ENCODE data around the gene RHOG. TPM values are rescaled to one million over a fixed set of nuclear protein-coding genes. Genes with fewer than 3 reads are reported as not detected.

Gene RHOG
- total RNA-seq, 1 experiment from 2014 or later: 33.6 TPM

DNA sequence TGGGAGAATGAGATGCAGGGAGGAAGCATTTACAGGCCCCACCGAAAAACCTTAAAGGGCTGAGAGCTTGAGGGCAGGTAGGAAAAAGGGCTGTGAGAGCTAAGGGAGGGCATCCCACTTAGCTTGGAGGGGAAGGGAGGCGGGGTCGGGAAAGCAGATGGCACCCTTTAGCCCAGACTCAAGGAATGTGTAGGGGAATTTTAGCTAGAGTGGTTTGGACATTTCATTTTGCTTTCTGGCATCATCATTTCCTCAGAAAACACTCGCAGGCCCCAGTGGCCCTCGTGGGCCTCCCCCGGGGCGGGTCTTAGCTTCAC is 13.9 kb upstream of the RHOG start:
- peaks cover 37% of the 10 kb centered on the region for H3K4me1 Mint-ChIP-seq
- POLR2A ChIA-PET: interaction anchor here (0.8 to 2.1 kb wide), 4 partner anchors 14 to 212 kb away, joined by 3 to 17 read pairs (median 6); partner anchors contain the start of gene RHOG

DNA sequence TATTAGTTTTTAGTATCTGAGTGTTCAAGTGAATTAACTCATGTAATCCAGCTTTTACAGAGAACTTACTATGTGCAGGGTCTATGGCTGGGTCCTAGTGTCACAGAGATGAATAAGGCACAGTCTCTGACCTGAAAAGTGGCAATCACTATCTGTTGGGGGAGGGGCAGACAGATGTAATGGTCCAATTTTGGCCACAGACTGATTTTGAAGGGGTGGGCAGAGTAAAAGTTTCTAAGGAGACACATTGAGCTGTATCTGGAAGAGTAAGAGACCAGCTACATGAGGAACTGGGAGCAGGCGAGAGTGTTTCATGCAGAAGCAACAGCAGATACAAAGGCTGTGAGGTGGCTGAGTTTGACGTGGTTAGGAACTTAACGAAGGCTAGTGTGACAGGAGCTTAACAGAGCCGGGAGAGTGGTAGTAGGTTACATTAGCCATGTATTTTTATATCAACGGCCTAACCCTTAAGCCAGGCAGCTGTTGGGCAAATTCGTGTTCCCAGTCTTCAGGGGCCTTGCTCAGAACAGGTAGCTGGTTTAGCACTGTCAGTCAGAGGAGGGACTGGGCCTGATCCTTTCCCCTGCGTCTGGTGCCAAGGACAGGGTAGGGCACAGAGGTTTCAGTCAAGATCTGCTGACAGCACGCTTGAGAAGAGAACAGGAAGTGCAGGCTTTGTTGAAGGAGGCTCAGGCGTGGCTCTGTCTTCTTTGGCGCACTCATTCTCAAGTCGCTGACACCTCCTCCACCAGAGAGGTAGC is 13.3 kb upstream of the RHOG start:
- peaks cover 32% of the 10 kb centered on the region for H3K4me1 Mint-ChIP-seq
- peaks cover 26% of the 10 kb centered on the region for H3K27me3 Mint-ChIP-seq (ENCODE audit: low read depth)
- H3K36me3 Mint-ChIP-seq: no peaks in the 10 kb centered on the region
- H3K9me3 Mint-ChIP-seq: no peaks in the 10 kb centered on the region
- TF ChIP-seq SMAD4 (CRISPR knock-in tag; IDR thresholded peaks at IDR 0.05) (no peak), ZNF671 (CRISPR knock-in tag; IDR thresholded peaks at IDR 0.05) (no peak), CREB1 (CRISPR knock-in tag; IDR thresholded peaks at IDR 0.05) (no peak), TCF7 (CRISPR knock-in tag; IDR thresholded peaks at IDR 0.05; ENCODE audit: low read depth) (no peak), KAT7 (CRISPR knock-in tag; IDR thresholded peaks at IDR 0.05; ENCODE audit: borderline replicate concordance) (no peak), CBFB (CRISPR knock-in tag; IDR thresholded peaks at IDR 0.05; ENCODE audit: low read depth) (no peak), ZNF219 (CRISPR knock-in tag; IDR thresholded peaks at IDR 0.05; ENCODE audit: borderline replicate concordance) (no peak), SMAD3 (CRISPR knock-in tag; IDR thresholded peaks at IDR 0.05; ENCODE audit: borderline replicate concordance) (no peak)
- TF ChIP-seq, protein P1, sequence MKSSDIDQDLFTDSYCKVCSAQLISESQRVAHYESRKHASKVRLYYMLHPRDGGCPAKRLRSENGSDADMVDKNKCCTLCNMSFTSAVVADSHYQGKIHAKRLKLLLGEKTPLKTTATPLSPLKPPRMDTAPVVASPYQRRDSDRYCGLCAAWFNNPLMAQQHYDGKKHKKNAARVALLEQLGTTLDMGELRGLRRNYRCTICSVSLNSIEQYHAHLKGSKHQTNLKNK (CRISPR knock-in tag; IDR thresholded peaks at IDR 0.05): no peak
- TF ChIP-seq, protein P2, sequence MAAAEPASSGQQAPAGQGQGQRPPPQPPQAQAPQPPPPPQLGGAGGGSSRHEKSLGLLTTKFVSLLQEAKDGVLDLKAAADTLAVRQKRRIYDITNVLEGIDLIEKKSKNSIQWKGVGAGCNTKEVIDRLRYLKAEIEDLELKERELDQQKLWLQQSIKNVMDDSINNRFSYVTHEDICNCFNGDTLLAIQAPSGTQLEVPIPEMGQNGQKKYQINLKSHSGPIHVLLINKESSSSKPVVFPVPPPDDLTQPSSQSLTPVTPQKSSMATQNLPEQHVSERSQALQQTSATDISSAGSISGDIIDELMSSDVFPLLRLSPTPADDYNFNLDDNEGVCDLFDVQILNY (CRISPR knock-in tag; IDR thresholded peaks at IDR 0.05): no peak
- TF ChIP-seq, protein P3, sequence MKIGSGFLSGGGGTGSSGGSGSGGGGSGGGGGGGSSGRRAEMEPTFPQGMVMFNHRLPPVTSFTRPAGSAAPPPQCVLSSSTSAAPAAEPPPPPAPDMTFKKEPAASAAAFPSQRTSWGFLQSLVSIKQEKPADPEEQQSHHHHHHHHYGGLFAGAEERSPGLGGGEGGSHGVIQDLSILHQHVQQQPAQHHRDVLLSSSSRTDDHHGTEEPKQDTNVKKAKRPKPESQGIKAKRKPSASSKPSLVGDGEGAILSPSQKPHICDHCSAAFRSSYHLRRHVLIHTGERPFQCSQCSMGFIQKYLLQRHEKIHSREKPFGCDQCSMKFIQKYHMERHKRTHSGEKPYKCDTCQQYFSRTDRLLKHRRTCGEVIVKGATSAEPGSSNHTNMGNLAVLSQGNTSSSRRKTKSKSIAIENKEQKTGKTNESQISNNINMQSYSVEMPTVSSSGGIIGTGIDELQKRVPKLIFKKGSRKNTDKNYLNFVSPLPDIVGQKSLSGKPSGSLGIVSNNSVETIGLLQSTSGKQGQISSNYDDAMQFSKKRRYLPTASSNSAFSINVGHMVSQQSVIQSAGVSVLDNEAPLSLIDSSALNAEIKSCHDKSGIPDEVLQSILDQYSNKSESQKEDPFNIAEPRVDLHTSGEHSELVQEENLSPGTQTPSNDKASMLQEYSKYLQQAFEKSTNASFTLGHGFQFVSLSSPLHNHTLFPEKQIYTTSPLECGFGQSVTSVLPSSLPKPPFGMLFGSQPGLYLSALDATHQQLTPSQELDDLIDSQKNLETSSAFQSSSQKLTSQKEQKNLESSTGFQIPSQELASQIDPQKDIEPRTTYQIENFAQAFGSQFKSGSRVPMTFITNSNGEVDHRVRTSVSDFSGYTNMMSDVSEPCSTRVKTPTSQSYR (CRISPR knock-in tag; IDR thresholded peaks at IDR 0.05): no peak
- TF ChIP-seq, protein P4, sequence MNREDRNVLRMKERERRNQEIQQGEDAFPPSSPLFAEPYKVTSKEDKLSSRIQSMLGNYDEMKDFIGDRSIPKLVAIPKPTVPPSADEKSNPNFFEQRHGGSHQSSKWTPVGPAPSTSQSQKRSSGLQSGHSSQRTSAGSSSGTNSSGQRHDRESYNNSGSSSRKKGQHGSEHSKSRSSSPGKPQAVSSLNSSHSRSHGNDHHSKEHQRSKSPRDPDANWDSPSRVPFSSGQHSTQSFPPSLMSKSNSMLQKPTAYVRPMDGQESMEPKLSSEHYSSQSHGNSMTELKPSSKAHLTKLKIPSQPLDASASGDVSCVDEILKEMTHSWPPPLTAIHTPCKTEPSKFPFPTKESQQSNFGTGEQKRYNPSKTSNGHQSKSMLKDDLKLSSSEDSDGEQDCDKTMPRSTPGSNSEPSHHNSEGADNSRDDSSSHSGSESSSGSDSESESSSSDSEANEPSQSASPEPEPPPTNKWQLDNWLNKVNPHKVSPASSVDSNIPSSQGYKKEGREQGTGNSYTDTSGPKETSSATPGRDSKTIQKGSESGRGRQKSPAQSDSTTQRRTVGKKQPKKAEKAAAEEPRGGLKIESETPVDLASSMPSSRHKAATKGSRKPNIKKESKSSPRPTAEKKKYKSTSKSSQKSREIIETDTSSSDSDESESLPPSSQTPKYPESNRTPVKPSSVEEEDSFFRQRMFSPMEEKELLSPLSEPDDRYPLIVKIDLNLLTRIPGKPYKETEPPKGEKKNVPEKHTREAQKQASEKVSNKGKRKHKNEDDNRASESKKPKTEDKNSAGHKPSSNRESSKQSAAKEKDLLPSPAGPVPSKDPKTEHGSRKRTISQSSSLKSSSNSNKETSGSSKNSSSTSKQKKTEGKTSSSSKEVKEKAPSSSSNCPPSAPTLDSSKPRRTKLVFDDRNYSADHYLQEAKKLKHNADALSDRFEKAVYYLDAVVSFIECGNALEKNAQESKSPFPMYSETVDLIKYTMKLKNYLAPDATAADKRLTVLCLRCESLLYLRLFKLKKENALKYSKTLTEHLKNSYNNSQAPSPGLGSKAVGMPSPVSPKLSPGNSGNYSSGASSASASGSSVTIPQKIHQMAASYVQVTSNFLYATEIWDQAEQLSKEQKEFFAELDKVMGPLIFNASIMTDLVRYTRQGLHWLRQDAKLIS (CRISPR knock-in tag; IDR thresholded peaks at IDR 0.05; ENCODE audit: borderline replicate concordance): no peak
- DNase-seq (ENCODE audit: low spot score) (no peak), ATAC-seq (peak; percentile 21)
- ChIA-PET CTCF (interaction anchor here (0.7 to 9.8 kb wide), 64 partner anchors 10 to 349 kb away, joined by 3 to 403 read pairs (median 6); partner anchors contain the start of genes NUP98, PGAP2, RHOG and RRM1), POLR2A (interaction anchor here (0.7 to 2.1 kb wide), 5 partner anchors 13 to 212 kb away, joined by 3 to 17 read pairs (median 4); partner anchors contain the start of gene RHOG)
- peak overlapping the region; percentile 88 for H3K27ac Mint-ChIP-seq
- H3K4me3 Mint-ChIP-seq: peak overlapping the region; percentile 78

More for the DNA sequence above, 13.9 kb upstream of the RHOG start:
- TF ChIP-seq SMAD4 (CRISPR knock-in tag; IDR thresholded peaks at IDR 0.05) (no peak), ZNF416 (CRISPR knock-in tag; IDR thresholded peaks at IDR 0.05) (no peak), NR1H2 (CRISPR knock-in tag; IDR thresholded peaks at IDR 0.05) (no peak), SMAD3 (CRISPR knock-in tag; IDR thresholded peaks at IDR 0.05; ENCODE audit: borderline replicate concordance) (no peak), ETV6 (CRISPR knock-in tag; IDR thresholded peaks at IDR 0.05) (no peak), MXD4 (CRISPR knock-in tag; IDR thresholded peaks at IDR 0.05; ENCODE audit: borderline replicate concordance) (no peak), ZNF396 (CRISPR knock-in tag; IDR thresholded peaks at IDR 0.05; ENCODE audit: borderline replicate concordance) (no peak)
- TF ChIP-seq, protein P5, sequence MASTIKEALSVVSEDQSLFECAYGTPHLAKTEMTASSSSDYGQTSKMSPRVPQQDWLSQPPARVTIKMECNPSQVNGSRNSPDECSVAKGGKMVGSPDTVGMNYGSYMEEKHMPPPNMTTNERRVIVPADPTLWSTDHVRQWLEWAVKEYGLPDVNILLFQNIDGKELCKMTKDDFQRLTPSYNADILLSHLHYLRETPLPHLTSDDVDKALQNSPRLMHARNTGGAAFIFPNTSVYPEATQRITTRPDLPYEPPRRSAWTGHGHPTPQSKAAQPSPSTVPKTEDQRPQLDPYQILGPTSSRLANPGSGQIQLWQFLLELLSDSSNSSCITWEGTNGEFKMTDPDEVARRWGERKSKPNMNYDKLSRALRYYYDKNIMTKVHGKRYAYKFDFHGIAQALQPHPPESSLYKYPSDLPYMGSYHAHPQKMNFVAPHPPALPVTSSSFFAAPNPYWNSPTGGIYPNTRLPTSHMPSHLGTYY (CRISPR knock-in tag; IDR thresholded peaks at IDR 0.05): no peak
- TF ChIP-seq, protein P6, sequence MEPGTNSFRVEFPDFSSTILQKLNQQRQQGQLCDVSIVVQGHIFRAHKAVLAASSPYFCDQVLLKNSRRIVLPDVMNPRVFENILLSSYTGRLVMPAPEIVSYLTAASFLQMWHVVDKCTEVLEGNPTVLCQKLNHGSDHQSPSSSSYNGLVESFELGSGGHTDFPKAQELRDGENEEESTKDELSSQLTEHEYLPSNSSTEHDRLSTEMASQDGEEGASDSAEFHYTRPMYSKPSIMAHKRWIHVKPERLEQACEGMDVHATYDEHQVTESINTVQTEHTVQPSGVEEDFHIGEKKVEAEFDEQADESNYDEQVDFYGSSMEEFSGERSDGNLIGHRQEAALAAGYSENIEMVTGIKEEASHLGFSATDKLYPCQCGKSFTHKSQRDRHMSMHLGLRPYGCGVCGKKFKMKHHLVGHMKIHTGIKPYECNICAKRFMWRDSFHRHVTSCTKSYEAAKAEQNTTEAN (CRISPR knock-in tag; IDR thresholded peaks at IDR 0.05): no peak
- TF ChIP-seq, protein P7, sequence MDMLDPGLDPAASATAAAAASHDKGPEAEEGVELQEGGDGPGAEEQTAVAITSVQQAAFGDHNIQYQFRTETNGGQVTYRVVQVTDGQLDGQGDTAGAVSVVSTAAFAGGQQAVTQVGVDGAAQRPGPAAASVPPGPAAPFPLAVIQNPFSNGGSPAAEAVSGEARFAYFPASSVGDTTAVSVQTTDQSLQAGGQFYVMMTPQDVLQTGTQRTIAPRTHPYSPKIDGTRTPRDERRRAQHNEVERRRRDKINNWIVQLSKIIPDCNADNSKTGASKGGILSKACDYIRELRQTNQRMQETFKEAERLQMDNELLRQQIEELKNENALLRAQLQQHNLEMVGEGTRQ (CRISPR knock-in tag; IDR thresholded peaks at IDR 0.05): no peak
- no peaks in the 10 kb centered on the region for H3K36me3 Mint-ChIP-seq
- CTCF ChIA-PET: interaction anchor here (0.7 to 9.8 kb wide), 68 partner anchors 9 to 349 kb away, joined by 3 to 403 read pairs (median 6); partner anchors contain the start of genes NUP98, PGAP2, RHOG and RRM1
- no peaks in the 10 kb centered on the region for H3K9me3 Mint-ChIP-seq
- H3K27me3 Mint-ChIP-seq (ENCODE audit: low read depth): peaks cover 26% of the 10 kb centered on the region
- H3K4me3 Mint-ChIP-seq: peak overlapping the region; percentile 78
- peak; percentile 27 for ATAC-seq
- no peak for DNase-seq (ENCODE audit: low spot score)
- H3K27ac Mint-ChIP-seq: peak overlapping the region; percentile 76; the same call in 1 of the 2 replicates
